Measurements from ENCODE around the gene RTP5. TPM values are rescaled to one million over a fixed set of nuclear protein-coding genes. Genes with fewer than 3 reads are reported as not detected.
"Not testable (repeated sequence)": the region's sequence is repeated elsewhere in the genome, so short reads cannot be mapped to it uniquely, and the experiment has no call there.

RTP5 gene
- not detected for total RNA-seq (ENCODE audit: unreplicated experiment)
- long read RNA-seq: 0 reads

DNA sequence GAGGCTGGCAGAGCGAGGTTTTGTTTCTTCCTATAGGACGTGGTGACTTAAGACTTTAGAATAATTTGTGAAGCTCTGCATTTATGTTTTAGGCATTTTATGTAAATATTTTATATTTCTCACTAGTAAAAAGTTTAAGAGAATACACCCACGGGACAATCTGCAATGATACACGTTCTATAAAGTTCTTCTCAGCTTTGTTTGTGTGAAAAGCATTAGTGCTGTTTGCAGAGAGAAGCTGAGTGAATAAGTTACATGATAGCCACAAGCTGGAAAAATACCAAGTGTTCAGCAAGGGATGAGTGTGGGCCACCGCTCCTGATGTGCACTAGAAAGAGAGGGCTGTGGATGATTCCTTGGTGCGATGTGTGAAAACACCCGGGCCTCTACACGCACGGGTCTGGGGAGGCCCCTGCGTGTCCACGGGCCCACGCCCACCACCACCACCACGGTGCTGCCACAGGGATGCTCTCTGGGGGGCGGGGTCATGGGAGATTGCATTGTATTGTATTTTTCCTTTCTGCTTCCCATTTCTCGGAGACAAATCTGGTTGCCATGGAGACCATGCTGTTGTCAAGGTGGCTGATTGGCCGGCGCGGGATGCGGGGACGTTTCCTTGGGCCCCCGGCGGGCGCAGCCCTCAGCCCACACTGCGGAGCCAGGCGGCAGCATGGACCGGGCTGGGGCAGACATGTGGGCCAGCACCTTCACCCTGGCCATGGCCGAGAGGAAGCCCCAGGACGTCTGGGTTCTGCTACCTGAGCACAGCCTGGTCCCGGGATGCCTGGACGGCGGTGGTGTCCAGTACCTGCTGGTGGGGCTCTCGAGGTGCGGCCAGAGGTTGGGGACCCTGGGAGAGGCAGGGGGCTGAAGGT is at the start of gene RTP5:
TSS of gene RTP5 (plus strand) at position 643 of the 875 bp plus-strand sequence. CDS start at position 671, 28 bp downstream.
- Mint-ChIP-seq H3K36me3 (ENCODE audit: unreplicated experiment) (peaks cover 16% of the 10 kb centered on the region), H3K9me3 (ENCODE audit: unreplicated experiment) (peaks cover 11% of the 10 kb centered on the region), H3K4me3 (ENCODE audit: unreplicated experiment) (no peak within 1 kb of the TSS), H3K27ac (ENCODE audit: unreplicated experiment) (no peak within 1 kb of the TSS), H3K4me1 (ENCODE audit: low read depth, unreplicated experiment) (peaks cover 19% of the 10 kb centered on the region), H3K27me3 (ENCODE audit: unreplicated experiment) (peaks cover 8% of the 10 kb centered on the region)
- peak; percentile 24 for DNase-seq
- TF ChIP-seq, protein P1, sequence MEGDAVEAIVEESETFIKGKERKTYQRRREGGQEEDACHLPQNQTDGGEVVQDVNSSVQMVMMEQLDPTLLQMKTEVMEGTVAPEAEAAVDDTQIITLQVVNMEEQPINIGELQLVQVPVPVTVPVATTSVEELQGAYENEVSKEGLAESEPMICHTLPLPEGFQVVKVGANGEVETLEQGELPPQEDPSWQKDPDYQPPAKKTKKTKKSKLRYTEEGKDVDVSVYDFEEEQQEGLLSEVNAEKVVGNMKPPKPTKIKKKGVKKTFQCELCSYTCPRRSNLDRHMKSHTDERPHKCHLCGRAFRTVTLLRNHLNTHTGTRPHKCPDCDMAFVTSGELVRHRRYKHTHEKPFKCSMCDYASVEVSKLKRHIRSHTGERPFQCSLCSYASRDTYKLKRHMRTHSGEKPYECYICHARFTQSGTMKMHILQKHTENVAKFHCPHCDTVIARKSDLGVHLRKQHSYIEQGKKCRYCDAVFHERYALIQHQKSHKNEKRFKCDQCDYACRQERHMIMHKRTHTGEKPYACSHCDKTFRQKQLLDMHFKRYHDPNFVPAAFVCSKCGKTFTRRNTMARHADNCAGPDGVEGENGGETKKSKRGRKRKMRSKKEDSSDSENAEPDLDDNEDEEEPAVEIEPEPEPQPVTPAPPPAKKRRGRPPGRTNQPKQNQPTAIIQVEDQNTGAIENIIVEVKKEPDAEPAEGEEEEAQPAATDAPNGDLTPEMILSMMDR (IDR thresholded peaks at IDR 0.05; ENCODE audit: partially characterized antibody, unreplicated experiment): no peak

DNA sequence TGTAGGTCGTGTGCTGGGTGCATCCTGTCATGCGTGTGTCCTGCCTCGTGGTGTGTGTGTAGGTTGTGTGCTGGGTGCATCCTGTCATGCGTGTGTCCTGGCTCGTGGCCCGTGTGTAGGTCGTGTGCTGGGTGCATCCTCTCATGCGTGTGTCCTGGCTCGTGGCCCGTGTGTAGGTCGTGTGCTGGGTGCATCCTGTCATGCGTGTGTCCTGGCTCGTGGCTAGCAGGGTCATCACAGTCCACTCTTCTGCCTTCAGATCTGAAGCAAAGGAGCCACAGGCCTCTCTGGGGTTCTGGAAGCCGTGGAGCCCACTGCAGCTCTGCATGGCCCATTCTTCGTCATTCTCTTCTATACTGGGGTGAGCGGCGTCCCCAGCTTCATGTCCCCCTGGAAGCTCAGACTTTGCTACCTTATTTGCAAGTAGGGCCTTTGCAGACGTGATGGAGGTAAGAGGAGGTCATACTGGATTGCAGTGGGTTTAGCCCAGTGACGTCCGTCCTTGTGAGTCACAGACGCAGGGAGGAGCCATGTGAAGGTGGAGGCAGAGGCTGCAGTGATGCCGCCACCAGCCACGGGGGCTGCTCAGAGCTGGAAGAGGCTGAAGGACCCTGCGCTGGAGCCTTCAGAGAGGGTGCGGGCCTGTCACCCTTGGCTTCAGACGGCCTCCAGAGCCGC is 49.4 kb upstream of the RTP5 start:
- not testable (repeated sequence) for H3K4me1 Mint-ChIP-seq (ENCODE audit: low read depth, unreplicated experiment); H3K27ac Mint-ChIP-seq (ENCODE audit: unreplicated experiment); DNase-seq; H3K4me3 Mint-ChIP-seq (ENCODE audit: unreplicated experiment)
- peaks cover 21% of the 10 kb centered on the region for H3K27me3 Mint-ChIP-seq (ENCODE audit: unreplicated experiment)
- peaks cover 19% of the 10 kb centered on the region for H3K36me3 Mint-ChIP-seq (ENCODE audit: unreplicated experiment)
- peaks cover 17% of the 10 kb centered on the region for H3K9me3 Mint-ChIP-seq (ENCODE audit: unreplicated experiment)

DNA sequence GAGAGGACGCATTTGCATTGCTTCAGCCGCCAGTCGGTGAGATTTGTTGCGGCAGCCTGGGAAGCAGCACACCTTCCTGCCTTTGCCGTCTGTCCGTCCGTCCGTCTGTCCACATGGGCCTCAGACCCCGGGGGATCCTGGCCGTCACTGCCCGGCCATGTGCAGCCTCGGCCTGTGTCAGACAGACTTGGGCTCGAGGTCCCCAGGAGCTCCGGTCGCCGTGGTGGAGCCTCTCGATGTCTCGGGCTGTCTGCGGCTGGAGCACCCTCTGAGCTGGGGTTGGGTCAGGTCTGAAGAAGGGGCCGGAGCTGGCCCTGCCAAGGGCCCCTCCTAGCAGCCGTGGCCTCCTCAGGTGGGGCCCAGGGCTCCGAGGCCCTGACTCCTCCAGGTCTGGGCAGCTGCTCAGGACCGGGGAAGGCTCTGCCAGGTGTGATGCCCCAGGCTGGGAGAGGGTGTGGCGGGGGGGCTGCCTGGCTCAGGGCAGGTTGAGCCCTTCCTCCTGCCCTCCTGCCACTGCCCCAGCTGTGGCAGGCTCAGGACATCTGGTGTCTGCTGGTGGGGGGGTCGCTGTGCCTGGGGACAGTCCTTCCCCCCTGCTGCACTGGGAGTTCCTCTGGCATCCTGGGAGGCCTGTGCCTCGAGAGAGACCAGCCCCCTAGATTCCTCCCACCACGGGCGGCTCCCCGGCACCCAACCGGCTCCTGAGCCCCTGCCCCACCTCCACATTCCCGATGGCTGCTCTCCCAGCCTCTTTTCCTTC is 48.7 kb upstream of the RTP5 start:
- Mint-ChIP-seq H3K36me3 (ENCODE audit: unreplicated experiment) (peaks cover 19% of the 10 kb centered on the region), H3K4me3 (ENCODE audit: unreplicated experiment) (no peak overlapping the region), H3K9me3 (ENCODE audit: unreplicated experiment) (peaks cover 17% of the 10 kb centered on the region), H3K27me3 (ENCODE audit: unreplicated experiment) (peaks cover 18% of the 10 kb centered on the region), H3K4me1 (ENCODE audit: low read depth, unreplicated experiment) (peaks cover 4% of the 10 kb centered on the region), H3K27ac (ENCODE audit: unreplicated experiment) (no peak overlapping the region)
- TF ChIP-seq, protein P1 (IDR thresholded peaks at IDR 0.05; ENCODE audit: partially characterized antibody, unreplicated experiment): no peak
- DNase-seq: no peak

DNA sequence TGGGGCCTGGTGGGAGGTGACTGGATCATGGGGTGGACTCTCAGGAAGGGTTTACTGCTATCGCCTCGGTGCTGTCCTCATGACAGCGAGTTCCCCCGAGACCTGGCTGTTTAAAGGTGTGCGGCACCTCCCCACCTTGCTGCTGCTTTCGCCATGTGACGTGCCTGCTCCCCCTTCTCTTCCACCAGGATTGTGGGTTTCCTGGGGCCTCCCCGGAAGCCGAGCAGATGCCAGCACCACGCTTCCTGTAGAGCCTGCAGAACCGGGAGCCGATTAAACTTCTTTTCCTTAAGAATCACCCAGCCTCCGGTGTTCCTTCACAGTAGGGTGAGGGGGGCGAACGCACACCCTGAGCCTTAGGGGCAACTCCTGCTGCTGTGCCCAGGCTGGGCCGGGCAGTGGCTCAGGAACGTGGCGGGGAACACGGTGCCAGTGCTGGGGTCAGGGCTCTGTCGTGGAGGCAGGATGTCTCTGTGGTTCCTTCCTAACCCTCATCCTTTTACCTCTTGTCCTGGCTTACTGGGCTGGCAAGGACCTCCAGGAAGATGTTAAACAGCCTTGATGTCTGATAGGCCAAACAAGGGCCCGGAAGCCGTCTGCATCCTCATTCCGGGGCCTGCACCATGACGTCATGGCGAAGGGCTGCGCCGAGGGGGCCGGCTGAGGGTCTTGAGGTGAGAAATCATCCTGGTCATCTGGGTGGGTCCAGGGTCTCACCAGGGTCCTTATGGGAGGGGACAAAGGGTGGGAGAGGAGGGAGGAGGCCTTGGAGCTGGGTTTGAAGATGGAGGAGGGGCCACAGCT is 47.9 kb upstream of the RTP5 start:
- H3K27ac Mint-ChIP-seq (ENCODE audit: unreplicated experiment): no peak overlapping the region
- TF ChIP-seq, protein P1 (IDR thresholded peaks at IDR 0.05; ENCODE audit: partially characterized antibody, unreplicated experiment): no peak
- H3K36me3 Mint-ChIP-seq (ENCODE audit: unreplicated experiment): peaks cover 19% of the 10 kb centered on the region
- peaks cover 18% of the 10 kb centered on the region for H3K27me3 Mint-ChIP-seq (ENCODE audit: unreplicated experiment)
- peaks cover 4% of the 10 kb centered on the region for H3K4me1 Mint-ChIP-seq (ENCODE audit: low read depth, unreplicated experiment)
- no peak overlapping the region for H3K4me3 Mint-ChIP-seq (ENCODE audit: unreplicated experiment)
- no peak for DNase-seq
- H3K9me3 Mint-ChIP-seq (ENCODE audit: unreplicated experiment): peaks cover 21% of the 10 kb centered on the region

DNA sequence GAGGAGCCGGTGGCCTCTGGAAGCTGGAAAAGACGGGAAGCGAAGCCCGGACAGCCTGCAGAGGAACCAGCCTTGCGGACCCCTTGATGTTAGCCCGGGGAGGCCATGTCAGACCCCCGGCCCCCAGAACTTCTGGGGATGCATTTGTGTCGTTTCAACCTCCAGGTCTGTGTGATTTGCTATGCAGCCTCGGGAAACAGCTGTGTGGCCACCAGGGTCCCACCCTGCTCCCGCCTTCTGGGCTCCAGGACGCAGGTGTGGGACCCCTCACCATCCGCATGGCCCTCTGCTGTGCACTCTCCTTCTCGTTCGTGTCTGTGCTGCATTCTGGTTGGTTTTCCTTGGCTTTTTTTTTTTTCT is 47.3 kb upstream of the RTP5 start:
- H3K36me3 Mint-ChIP-seq (ENCODE audit: unreplicated experiment): peaks cover 19% of the 10 kb centered on the region

DNA sequence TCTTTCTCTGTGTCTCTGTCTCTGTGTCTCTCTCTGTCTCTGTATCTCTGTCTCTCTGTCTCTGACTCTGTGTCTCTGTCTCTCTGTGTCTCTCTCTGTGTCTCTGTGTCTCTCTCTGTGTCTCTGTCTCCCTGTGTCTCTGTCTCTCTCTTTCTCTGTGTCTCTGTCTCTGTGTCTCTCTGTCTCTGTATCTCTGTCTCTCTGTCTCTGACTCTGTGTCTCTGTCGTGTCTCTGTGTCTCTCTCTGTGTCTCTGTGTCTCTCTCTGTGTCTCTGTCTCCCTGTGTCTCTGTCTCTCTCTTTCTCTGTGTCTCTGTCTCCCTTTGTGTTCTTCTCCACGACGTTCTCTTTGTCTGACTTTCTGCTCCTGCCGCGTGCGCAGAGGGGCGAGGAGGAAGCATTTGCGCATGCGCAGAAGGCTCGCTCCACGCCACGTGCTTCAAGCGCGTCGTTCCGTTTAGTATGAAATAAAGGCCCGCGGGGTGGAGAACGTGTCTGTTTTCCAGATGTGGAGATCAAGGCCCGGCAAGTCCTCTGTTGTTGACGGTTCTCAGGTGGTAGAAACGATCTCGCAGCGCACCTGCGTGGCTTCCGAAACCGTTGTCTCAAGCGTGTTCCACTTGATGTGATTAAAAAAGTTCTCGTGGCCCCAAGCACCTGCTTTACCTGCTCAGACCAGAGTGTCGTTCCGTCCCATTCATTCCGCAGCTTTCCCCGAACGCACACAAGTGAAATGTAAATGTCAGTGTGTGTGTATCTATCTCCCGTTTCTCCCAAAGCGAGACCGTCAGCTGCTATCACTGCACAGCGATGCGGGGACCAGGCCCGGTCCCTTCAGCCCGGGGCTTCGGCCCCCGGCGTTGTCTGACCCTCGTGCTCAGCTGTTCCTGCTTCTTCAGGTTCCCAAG is 45.7 kb upstream of the RTP5 start:
- Mint-ChIP-seq H3K36me3 (ENCODE audit: unreplicated experiment) (peaks cover 19% of the 10 kb centered on the region), H3K27me3 (ENCODE audit: unreplicated experiment) (peaks cover 18% of the 10 kb centered on the region), H3K27ac (ENCODE audit: unreplicated experiment) (peak overlapping the region; percentile 41), H3K9me3 (ENCODE audit: unreplicated experiment) (peaks cover 21% of the 10 kb centered on the region)
- H3K4me1 Mint-ChIP-seq (ENCODE audit: low read depth, unreplicated experiment); H3K4me3 Mint-ChIP-seq (ENCODE audit: unreplicated experiment): not testable (repeated sequence)
- peak; percentile 49 for DNase-seq

More for the DNA sequence above, 47.3 kb upstream of the RTP5 start:
- H3K9me3 Mint-ChIP-seq (ENCODE audit: unreplicated experiment): peaks cover 21% of the 10 kb centered on the region
- DNase-seq: no peak
- H3K27me3 Mint-ChIP-seq (ENCODE audit: unreplicated experiment): peaks cover 18% of the 10 kb centered on the region
- TF ChIP-seq, protein P1 (IDR thresholded peaks at IDR 0.05; ENCODE audit: partially characterized antibody, unreplicated experiment): no peak
- H3K27ac Mint-ChIP-seq (ENCODE audit: unreplicated experiment): no peak overlapping the region
- H3K4me3 Mint-ChIP-seq (ENCODE audit: unreplicated experiment): no peak overlapping the region
- peaks cover 4% of the 10 kb centered on the region for H3K4me1 Mint-ChIP-seq (ENCODE audit: low read depth, unreplicated experiment)

Data from glutamatergic neuron (in vitro differentiated cells).